ENCODE data around the gene RBM4B. TPM values are rescaled to one million over a fixed set of nuclear protein-coding genes. Genes with fewer than 3 reads are reported as not detected.
A peak's percentile ranks its signal among the peaks of the same experiment; 100 is the strongest.

The RBM4B gene
- total RNA-seq, 1 experiment from 2014 or later = 14.1 TPM

GRCh38 chr11:66719111-66719872 is 41.6 kb upstream of the RBM4B start:
- Mint-ChIP-seq H3K9me3 (no peaks in the 10 kb centered on the region), H3K4me3 (no peak overlapping the region), H3K27ac (peak overlapping the region; percentile 32; the same call in 1 of the 2 replicates), H3K27me3 (ENCODE audit: low read depth) (no peaks in the 10 kb centered on the region), H3K4me1 (peaks cover 46% of the 10 kb centered on the region), H3K36me3 (peaks cover 11% of the 10 kb centered on the region)
- no peak for TF ChIP-seq ATF6 (CRISPR knock-in tag; IDR thresholded peaks at IDR 0.05)
- 0 out of 2 replicates have a peak, but pooled peaks have one; percentile 58 for TF ChIP-seq CREB1 (CRISPR knock-in tag; IDR thresholded peaks at IDR 0.05)
- TF ChIP-seq E2F5 (CRISPR knock-in tag; IDR thresholded peaks at IDR 0.05) = 0 out of 2 replicates have a peak, but pooled peaks have one; percentile 23
- ATAC-seq (no peak), DNase-seq (ENCODE audit: low spot score) (no peak)
- ChIA-PET CTCF (interaction anchor here (0.9 to 1.3 kb wide), 2 partner anchors 32 to 124 kb away, joined by 4 to 6 read pairs; partner anchors contain the start of gene RCE1), POLR2A (no interaction called here)

GRCh38 chr11:66718320-66718971 is 40.8 kb upstream of the RBM4B start:
- Mint-ChIP-seq H3K36me3 (peaks cover 19% of the 10 kb centered on the region), H3K4me1 (peaks cover 46% of the 10 kb centered on the region), H3K4me3 (peak overlapping the region; percentile 55), H3K9me3 (no peaks in the 10 kb centered on the region), H3K27me3 (ENCODE audit: low read depth) (no peaks in the 10 kb centered on the region), H3K27ac (peak overlapping the region; percentile 92)
- ChIA-PET CTCF (interaction anchor here (0.8 to 1.3 kb wide), 3 partner anchors 80 to 297 kb away, joined by 3 to 4 read pairs (median 4); partner anchors contain the start of gene RCE1), POLR2A (interaction anchor here (0.6 kb wide), 1 partner anchor 61 kb away, joined by 4 read pairs; no protein-coding TSS in a partner anchor)
- ATAC-seq (peak; percentile 70), DNase-seq (ENCODE audit: low spot score) (peak; percentile 52)
- no peak for TF ChIP-seq SOX15 (CRISPR knock-in tag; IDR thresholded peaks at IDR 0.05)
- TF ChIP-seq NR3C1 (CRISPR knock-in tag; conservative IDR thresholded peaks at IDR 0.05; ENCODE audit: low read depth) = 0 out of 2 replicates have a peak, but pooled peaks have one; percentile 39

GRCh38 chr11:66717925-66718319 is 40.2 kb upstream of the RBM4B start:
- ChIA-PET CTCF (interaction anchor here (0.8 to 1.3 kb wide), 3 partner anchors 80 to 296 kb away, joined by 3 to 4 read pairs (median 4); partner anchors contain the start of gene RCE1), POLR2A (no interaction called here)
- no peak for TF ChIP-seq MAX (CRISPR knock-in tag; IDR thresholded peaks at IDR 0.05)
- TF ChIP-seq NR1H2 (CRISPR knock-in tag; IDR thresholded peaks at IDR 0.05) = no peak
- TF ChIP-seq NR3C1 (CRISPR knock-in tag; conservative IDR thresholded peaks at IDR 0.05; ENCODE audit: low read depth) = no peak
- TF ChIP-seq ZBTB43 (CRISPR knock-in tag; IDR thresholded peaks at IDR 0.05) = no peak
- no peak for TF ChIP-seq ATF3 (CRISPR knock-in tag; conservative IDR thresholded peaks at IDR 0.05)
- no peaks in the 10 kb centered on the region for H3K9me3 Mint-ChIP-seq
- H3K4me3 Mint-ChIP-seq = peak overlapping the region; percentile 55; the same call in 1 of the 2 replicates
- ATAC-seq (no peak), DNase-seq (ENCODE audit: low spot score) (no peak)
- H3K27me3 Mint-ChIP-seq (ENCODE audit: low read depth) = no peaks in the 10 kb centered on the region
- peaks cover 41% of the 10 kb centered on the region for H3K4me1 Mint-ChIP-seq
- peaks cover 21% of the 10 kb centered on the region for H3K36me3 Mint-ChIP-seq
- peak overlapping the region; percentile 84 for H3K27ac Mint-ChIP-seq

- CTCF ChIA-PET = interaction anchor here (0.6 to 1.0 kb wide), 2 partner anchors 135 to 199 kb away, joined by 3 read pairs; no protein-coding TSS in a partner anchor
- H3K4me1 Mint-ChIP-seq = peaks cover 40% of the 10 kb centered on the region
- peaks cover 21% of the 10 kb centered on the region for H3K36me3 Mint-ChIP-seq
- DNase-seq (ENCODE audit: low spot score) (no peak), ATAC-seq (no peak)
- POLR2A ChIA-PET = interaction anchor here (0.8 kb wide), 1 partner anchor 12 kb away, joined by 3 read pairs; the partner anchor contains the start of gene SPTBN2
- H3K9me3 Mint-ChIP-seq = no peaks in the 10 kb centered on the region
- H3K27me3 Mint-ChIP-seq (ENCODE audit: low read depth) = no peaks in the 10 kb centered on the region
- H3K27ac Mint-ChIP-seq = 0 out of 2 replicates have a peak overlapping the region, but pooled peaks have one; percentile 28
- no peak overlapping the region for H3K4me3 Mint-ChIP-seq
- TF ChIP-seq TCF7 (CRISPR knock-in tag; IDR thresholded peaks at IDR 0.05; ENCODE audit: low read depth) = no peak
- TF ChIP-seq TP53 (CRISPR knock-in tag; IDR thresholded peaks at IDR 0.05) = no peak
- no peak for TF ChIP-seq OVOL2 (CRISPR knock-in tag; IDR thresholded peaks at IDR 0.05; ENCODE audit: borderline replicate concordance)
- TF ChIP-seq ETV6 (CRISPR knock-in tag; IDR thresholded peaks at IDR 0.05) = no peak
- TF ChIP-seq GRHL2 (CRISPR knock-in tag; IDR thresholded peaks at IDR 0.05; ENCODE audit: insufficient replicate concordance, severe bottlenecking) = no peak
- no peak for TF ChIP-seq NR2C2 (CRISPR knock-in tag; IDR thresholded peaks at IDR 0.05)
- TF ChIP-seq ATF6 (CRISPR knock-in tag; IDR thresholded peaks at IDR 0.05) = no peak
- TF ChIP-seq E2F4 (CRISPR knock-in tag; IDR thresholded peaks at IDR 0.05; ENCODE audit: borderline replicate concordance, low read depth) = no peak
These were observed 39.3 kb upstream of the RBM4B start for GRCh38 chr11:66716996-66717395.

Data from WTC11 (cell line).